Right lung (tissue), 10 donors: Measurements from ENCODE around the gene MTMR11. TPM values are rescaled to one million over a fixed set of nuclear protein-coding genes. Genes with fewer than 3 reads are reported as not detected.
"Not testable (repeated sequence)": the region's sequence is repeated elsewhere in the genome, so short reads cannot be mapped to it uniquely, and the experiment has no call there.

ENCODE experiments used
- DNase-seq, 2 donors: peaks; one replicate each; pipeline ENCODE4 v3.0.0-alpha.2; 2013
- long read RNA-seq, 8 donors: transcript quantifications; one replicate each; lab custom pipeline, GENCODE V29; 2026
- polyA plus RNA-seq, 5 donors: library from polyadenylated mRNA; unstranded; fragments of 120-200 nt; gene quantifications; one replicate each; pipeline versions ENCODE4 v1.2.1 to v1.2.3, GENCODE V29; 2013; ENCODE audit warnings: inconsistent platforms in 1 of 5, low replicate concordance in 1 of 5; ENCODE audit not compliant: insufficient read length in 5 of 5, insufficient read depth in 1 of 5

The MTMR11 gene
- polyA plus RNA-seq: 10 to 100 TPM; 22.7 to 36.9 (median 29.8) TPM
- long read RNA-seq, donor 1, partial matches to known transcripts: 0 of 2 reads
- long read RNA-seq, donor 1, other reads (novel, unspliced or antisense): 0 of 2 reads
- long read RNA-seq, donor 2, partial matches to known transcripts: 0 of 1 reads
- long read RNA-seq, donor 2, other reads (novel, unspliced or antisense): 0 of 1 reads
- long read RNA-seq, donor 3: 0 reads
- long read RNA-seq, donor 4, partial matches to known transcripts: 0 of 1 reads
- long read RNA-seq, donor 4, other reads (novel, unspliced or antisense): 0 of 1 reads
- long read RNA-seq, donor 5, partial matches to known transcripts: 0 of 1 reads
- long read RNA-seq, donor 5, other reads (novel, unspliced or antisense): 0 of 1 reads
- long read RNA-seq, donor 6: 0 reads
- long read RNA-seq, donor 7: 0 reads
- long read RNA-seq, donor 8, partial matches to known transcripts: 0 of 2 reads
- long read RNA-seq, donor 8, other reads (novel, unspliced or antisense): 0 of 2 reads

GRCh38 chr1:149936170-149936991, at the start of gene MTMR11:
Gene MTMR11, minus strand, starts transcription at chr1:149936879. Its CDS starts 232 bp downstream, at chr1:149936647.
- DNase-seq: peak in 1 of 2 donors; percentile 52

GRCh38 chr1:149979972-149980540, 43.4 kb upstream of the MTMR11 start:
- DNase-seq: no peak

- DNase-seq: no peak
These were observed 42.7 kb upstream of the MTMR11 start for GRCh38 chr1:149979245-149979971.

GRCh38 chr1:149978547-149979023, 41.9 kb upstream of the MTMR11 start:
- no peak for DNase-seq

- no peak for DNase-seq
These were observed 40.7 kb upstream of the MTMR11 start for GRCh38 chr1:149977345-149977744.

- DNase-seq: no peak
These were observed 35.9 kb upstream of the MTMR11 start for GRCh38 chr1:149972547-149972946.

GRCh38 chr1:149967646-149968045, 31.0 kb upstream of the MTMR11 start:
- DNase-seq: no peak

GRCh38 chr1:149967041-149967440, 30.4 kb upstream of the MTMR11 start:
- DNase-seq: no peak

GRCh38 chr1:149966405-149966804, 29.7 kb upstream of the MTMR11 start:
- DNase-seq: no peak

- no peak for DNase-seq
These were observed 28.8 kb upstream of the MTMR11 start for GRCh38 chr1:149965440-149965839.

- DNase-seq: peak in 1 of 2 donors; percentile 22
These were observed 26.7 kb upstream of the MTMR11 start for GRCh38 chr1:149963358-149963757.

GRCh38 chr1:149962736-149963135, 26.1 kb upstream of the MTMR11 start:
- no peak for DNase-seq

- DNase-seq: peak; percentile 61 to 73
These were observed 25.5 kb upstream of the MTMR11 start for GRCh38 chr1:149962039-149962647.

- DNase-seq: not testable (repeated sequence)
These were observed 20.9 kb upstream of the MTMR11 start for GRCh38 chr1:149957548-149957947.

GRCh38 chr1:149949911-149950310, 13.2 kb upstream of the MTMR11 start:
- no peak for DNase-seq

GRCh38 chr1:149945206-149945605, 8.5 kb upstream of the MTMR11 start:
- no peak for DNase-seq

GRCh38 chr1:149942885-149943284, 6.2 kb upstream of the MTMR11 start:
- no peak for DNase-seq

GRCh38 chr1:149942207-149942606, 5.5 kb upstream of the MTMR11 start:
- no peak for DNase-seq

- no peak for DNase-seq
These were observed 3.7 kb upstream of the MTMR11 start for GRCh38 chr1:149940427-149940826.

GRCh38 chr1:149938668-149939003, 2.0 kb upstream of the MTMR11 start:
- DNase-seq: not testable (repeated sequence)

- no peak for DNase-seq
These were observed 1.1 kb upstream of the MTMR11 start for GRCh38 chr1:149937759-149938158.
